WTC11 (cell line): ENCODE results near the gene DOK7.

ENCODE experiments used
- ATF6 ChIP-seq: sonication (generic); formaldehyde crosslinking; IDR thresholded peaks from 2 replicates; pipeline ENCODE4 v1.8.1; 2023; ENCODE audit warnings: mild to moderate bottlenecking, missing genetic modification reagents
- CREM ChIP-seq: sonication (generic); formaldehyde crosslinking; IDR thresholded peaks from 2 replicates; pipeline ENCODE4 v1.8.1; 2022; ENCODE audit warnings: mild to moderate bottlenecking, missing genetic modification reagents, moderate library complexity
- CTCF ChIP-seq: fragments of 200-600 bp; IDR thresholded peaks from 2 replicates; pipeline ENCODE4 v1.8.0; 2022; ENCODE audit warnings: antibody characterized with exemption
- ESRRA ChIP-seq: sonication (generic); formaldehyde crosslinking; IDR thresholded peaks from 2 replicates; pipeline ENCODE4 v1.8.1; 2022; ENCODE audit warnings: mild to moderate bottlenecking, missing genetic modification reagents, borderline replicate concordance
- IRF1 ChIP-seq: sonication (generic); formaldehyde crosslinking; IDR thresholded peaks from 2 replicates; pipeline ENCODE4 v1.8.0; 2023; ENCODE audit warnings: missing genetic modification reagents
- NR2C2 ChIP-seq: sonication (generic); formaldehyde crosslinking; IDR thresholded peaks from 2 replicates; pipeline ENCODE4 v1.8.0; 2022; ENCODE audit warnings: mild to moderate bottlenecking, missing genetic modification reagents

GRCh38 chr4:3524920-3525319, 61.8 kb downstream of the DOK7 start:
- TF ChIP-seq CTCF: no peak
- TF ChIP-seq ESRRA (CRISPR knock-in tag): no peak
- TF ChIP-seq IRF1 (CRISPR knock-in tag): no peak
- no peak for TF ChIP-seq NR2C2 (CRISPR knock-in tag)
- TF ChIP-seq ATF6: no peak
- TF ChIP-seq CREM: no peak
